Muscle of leg (tissue), 11 donors: ENCODE data around the gene NDUFV2. TPM values are rescaled to one million over a fixed set of nuclear protein-coding genes. Genes with fewer than 3 reads are reported as not detected.

ENCODE experiments used
- DNase-seq: peaks from one replicate; pipeline ENCODE4 v3.0.0; 2013
- H3K27ac ChIP-seq: one replicate; pipeline ENCODE4 v1.5.1; 2013; ENCODE audit warnings: mild to moderate bottlenecking, low read length, control low read depth
- H3K27me3 ChIP-seq: one replicate; pipeline ENCODE4 v1.6.1; 2013; ENCODE audit warnings: low read length; ENCODE audit not compliant: control insufficient read depth, insufficient read depth
- H3K36me3 ChIP-seq: one replicate; pipeline ENCODE4 v1.6.1; 2013; ENCODE audit warnings: low read length; ENCODE audit not compliant: control insufficient read depth, insufficient read depth
- H3K4me1 ChIP-seq: one replicate; pipeline ENCODE4 v1.6.1; 2013; ENCODE audit warnings: low read length; ENCODE audit not compliant: control insufficient read depth, insufficient read depth
- H3K4me3 ChIP-seq: one replicate; pipeline ENCODE4 v1.5.1; 2013; ENCODE audit warnings: low read length, control low read depth
- H3K9me3 ChIP-seq: replicated peaks from 2 replicates; pipeline ENCODE4 v1.6.1; 2013; ENCODE audit warnings: low read depth, low read length; ENCODE audit not compliant: control insufficient read depth
- whole genome bisulfite sequencing: methylation state at CpG from one replicate; pipeline ENCODE4 v1.1.5; 2013; ENCODE audit warnings: missing lambda C conversion rate; ENCODE audit not compliant: insufficient coverage; 5-methylcytosine and 5-hydroxymethylcytosine counted together
- polyA plus RNA-seq, 8 donors: library from polyadenylated mRNA; unstranded; fragments of 120-200 nt; gene quantifications; one replicate each; pipeline versions ENCODE4 v1.2.1 to v1.2.3, GENCODE V29; 2013; ENCODE audit warnings: inconsistent platforms in 1 of 8, low replicate concordance in 1 of 8; ENCODE audit not compliant: insufficient read length in 8 of 8, insufficient read depth in 1 of 8
- total RNA-seq: library from RNA; stranded (reverse); fragments of 120-200 nt; gene quantifications from one replicate; pipeline ENCODE4 v1.2.4, GENCODE V29; 2013

The NDUFV2 gene
- total and polyA plus RNA-seq, 9 donors, result 68.5 to 155 (median 92.4) TPM

DNA sequence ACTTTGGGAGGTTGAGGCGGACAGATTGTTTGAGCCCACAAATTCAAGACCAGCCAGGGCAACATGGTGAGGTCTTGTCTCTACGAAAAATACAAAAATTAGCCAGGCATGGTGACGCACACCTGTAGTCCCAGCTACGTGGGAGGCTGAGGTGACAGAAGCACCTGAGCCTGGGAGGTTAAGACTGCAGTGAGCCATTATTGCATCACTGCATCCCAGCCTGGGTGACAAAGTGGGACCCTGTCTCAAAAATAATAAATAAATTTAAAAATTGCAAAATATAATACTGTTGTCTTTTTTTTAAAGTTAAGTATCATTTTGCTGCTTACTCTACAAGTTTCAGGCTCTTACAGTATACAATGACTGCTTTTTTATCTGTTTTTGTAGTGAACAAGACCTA lies 30.1 kb downstream of the NDUFV2 start:
- H3K4me3 ChIP-seq, result no peak overlapping the region
- H3K9me3 ChIP-seq, result no peaks in the 10 kb centered on the region
- H3K27ac ChIP-seq, result no peak overlapping the region
- H3K36me3 ChIP-seq, result peaks cover 23% of the 10 kb centered on the region
- H3K27me3 ChIP-seq, result no peaks in the 10 kb centered on the region
- no peak for DNase-seq
- 92% methylated on average over 4 of the region's 4 CpGs for WGBS
- peaks cover 8% of the 10 kb centered on the region for H3K4me1 ChIP-seq

DNA sequence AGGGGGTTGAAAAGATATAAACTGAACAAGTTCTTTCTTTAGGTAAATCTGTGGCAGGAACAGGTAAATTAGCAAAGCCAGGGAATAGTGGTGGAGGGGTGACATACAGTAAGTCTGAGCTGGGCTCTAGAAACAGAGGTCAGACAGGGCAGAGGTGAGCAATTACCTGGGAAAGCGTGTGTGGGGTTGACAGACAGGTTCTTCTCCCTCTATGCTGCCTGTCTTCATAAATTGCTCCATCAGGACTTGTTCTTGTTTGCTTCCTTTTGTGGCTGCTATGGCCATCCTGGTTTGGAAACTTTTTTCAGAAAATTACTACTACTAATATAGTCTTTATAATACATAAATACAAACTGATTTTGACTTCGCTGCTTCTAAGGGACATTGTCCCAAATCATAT lies 30.7 kb downstream of the NDUFV2 start:
- H3K27me3 ChIP-seq, result no peaks in the 10 kb centered on the region
- no CpG with 5 or more reads among the region's 2 CpGs for WGBS
- no peaks in the 10 kb centered on the region for H3K9me3 ChIP-seq
- H3K27ac ChIP-seq, result no peak overlapping the region
- H3K4me1 ChIP-seq, result peaks cover 12% of the 10 kb centered on the region
- H3K36me3 ChIP-seq, result peaks cover 22% of the 10 kb centered on the region
- H3K4me3 ChIP-seq, result no peak overlapping the region
- DNase-seq, result no peak

DNA sequence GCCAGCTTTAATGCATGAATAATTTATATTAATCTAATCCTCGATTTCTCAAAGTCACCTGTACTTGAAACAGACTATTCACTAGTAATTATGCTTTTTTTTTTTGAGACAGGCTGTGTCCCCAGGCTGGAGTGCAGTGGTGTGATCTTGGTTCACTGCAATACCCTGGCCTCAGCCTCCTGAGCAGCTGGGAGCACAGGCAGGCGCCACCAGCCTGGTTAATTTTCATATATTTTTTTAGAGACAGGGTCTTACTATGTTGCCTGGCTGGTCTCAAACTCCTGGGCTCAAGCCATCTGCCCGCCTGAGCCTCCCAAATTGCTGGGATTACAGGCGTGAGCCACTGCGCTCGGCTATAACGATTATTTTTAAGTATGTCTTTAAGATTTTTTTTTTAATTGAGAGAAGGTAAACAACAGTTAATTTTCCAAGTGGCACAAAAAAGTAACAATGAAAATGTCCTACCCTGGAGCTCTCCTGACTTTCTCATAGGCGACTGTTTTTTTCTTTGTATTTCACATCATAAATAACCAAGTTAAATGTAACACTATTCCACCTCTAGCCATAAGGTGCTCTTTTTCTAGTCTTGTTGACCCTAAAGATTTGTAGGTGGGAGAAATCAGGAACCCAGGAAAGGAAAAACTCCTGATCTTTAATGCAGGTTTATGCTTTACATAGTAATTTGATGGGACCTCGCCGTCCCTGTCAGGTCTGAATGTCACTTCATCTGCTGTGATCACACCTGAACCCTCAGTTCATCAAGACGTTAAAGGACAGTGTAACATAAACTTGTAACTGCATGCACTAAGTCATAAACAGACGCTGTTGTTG lies 32.8 kb downstream of the NDUFV2 start:
- Histone ChIP-seq H3K9me3 (no peaks in the 10 kb centered on the region), H3K36me3 (peaks cover 14% of the 10 kb centered on the region), H3K27me3 (no peaks in the 10 kb centered on the region), H3K4me1 (peaks cover 14% of the 10 kb centered on the region), H3K4me3 (peak overlapping the region; percentile 90), H3K27ac (peak overlapping the region; percentile 95)
- WGBS, result 19% methylated on average over 4 of the region's 12 CpGs
- no peak for DNase-seq

DNA sequence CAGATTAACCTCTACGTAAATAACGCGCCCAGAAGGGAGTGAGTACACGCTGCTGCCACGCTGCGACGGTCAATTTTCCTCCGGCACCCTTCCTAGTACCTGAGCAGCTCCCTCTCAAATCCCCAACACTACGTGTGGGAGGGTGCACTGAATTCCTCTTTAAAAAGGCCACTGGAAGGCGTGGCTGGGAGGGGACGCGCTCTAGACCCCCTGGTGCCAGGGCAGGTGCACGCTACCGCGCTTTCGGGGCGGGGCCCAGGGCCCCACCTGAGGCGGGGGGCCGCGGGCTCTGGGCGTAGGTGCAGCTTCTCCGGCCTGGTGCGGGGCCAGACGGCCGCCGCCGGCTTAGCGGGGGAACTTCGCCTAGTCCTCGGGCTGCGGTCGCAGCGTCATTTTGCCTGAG lies 33.4 kb downstream of the NDUFV2 start:
- no peaks in the 10 kb centered on the region for H3K9me3 ChIP-seq
- H3K4me1 ChIP-seq, result peaks cover 14% of the 10 kb centered on the region
- DNase-seq, result no peak
- H3K27me3 ChIP-seq, result no peaks in the 10 kb centered on the region
- under 1% methylated on average over 32 of the region's 33 CpGs for WGBS
- peak overlapping the region; percentile 90 for H3K4me3 ChIP-seq
- H3K36me3 ChIP-seq, result peaks cover 14% of the 10 kb centered on the region
- peak overlapping the region; percentile 95 for H3K27ac ChIP-seq

DNA sequence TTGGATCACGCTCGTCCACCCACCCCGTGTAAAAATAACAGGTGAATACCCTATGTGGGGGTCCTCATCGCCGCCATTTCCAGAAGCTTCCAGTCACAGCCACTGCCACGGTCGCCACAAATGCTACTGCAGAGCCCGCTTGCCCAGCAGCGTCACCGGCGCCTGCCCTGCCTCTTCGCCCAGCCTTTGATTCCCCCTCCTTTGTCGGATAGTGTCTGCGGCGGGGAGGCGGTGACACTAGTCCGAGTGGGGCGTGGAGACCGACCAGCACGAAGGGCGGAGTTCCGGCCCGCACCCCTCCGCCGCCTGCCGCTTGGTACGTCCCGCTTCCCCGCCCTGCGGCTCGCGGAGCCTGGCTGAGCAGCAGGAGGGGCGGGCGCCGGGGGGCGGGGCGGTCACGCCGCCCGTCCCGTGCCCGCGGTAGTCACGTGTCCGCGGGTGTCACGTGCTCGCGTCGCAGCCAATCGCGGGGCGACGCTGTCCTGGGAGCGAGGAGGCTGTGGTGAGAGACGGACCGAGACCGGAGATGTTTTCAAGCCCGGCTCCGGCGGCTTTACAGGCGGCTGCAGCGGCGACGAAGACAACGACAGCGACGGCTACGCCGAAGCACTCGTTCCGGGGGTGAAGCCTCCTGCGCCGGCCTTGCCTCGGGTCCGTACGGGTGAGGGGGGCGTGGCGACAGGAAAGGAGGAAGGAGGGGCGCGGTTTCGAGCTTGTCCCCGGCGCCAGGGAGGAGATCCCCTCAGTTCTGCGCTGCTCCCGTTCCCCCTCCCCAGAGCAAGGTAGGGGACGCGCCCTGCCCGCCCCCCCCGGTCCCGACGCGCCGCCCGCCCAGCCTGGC lies 34.0 kb downstream of the NDUFV2 start, which contains the start of gene ANKRD12:
Gene ANKRD12, plus strand, starts transcription at position 467 of the 841 bp plus-strand sequence. CDS start 45,652 bp downstream, outside the sequence.
- Histone ChIP-seq H3K27me3 (no peaks in the 10 kb centered on the region), H3K27ac (peak within 1 kb of the TSS; percentile 96), H3K4me1 (peaks cover 14% of the 10 kb centered on the region), H3K9me3 (no peaks in the 10 kb centered on the region), H3K36me3 (peaks cover 14% of the 10 kb centered on the region), H3K4me3 (peak within 1 kb of the TSS; percentile 90)
- peak; percentile 99 for DNase-seq
- WGBS, result under 1% methylated on average over 78 of the region's 95 CpGs

DNA sequence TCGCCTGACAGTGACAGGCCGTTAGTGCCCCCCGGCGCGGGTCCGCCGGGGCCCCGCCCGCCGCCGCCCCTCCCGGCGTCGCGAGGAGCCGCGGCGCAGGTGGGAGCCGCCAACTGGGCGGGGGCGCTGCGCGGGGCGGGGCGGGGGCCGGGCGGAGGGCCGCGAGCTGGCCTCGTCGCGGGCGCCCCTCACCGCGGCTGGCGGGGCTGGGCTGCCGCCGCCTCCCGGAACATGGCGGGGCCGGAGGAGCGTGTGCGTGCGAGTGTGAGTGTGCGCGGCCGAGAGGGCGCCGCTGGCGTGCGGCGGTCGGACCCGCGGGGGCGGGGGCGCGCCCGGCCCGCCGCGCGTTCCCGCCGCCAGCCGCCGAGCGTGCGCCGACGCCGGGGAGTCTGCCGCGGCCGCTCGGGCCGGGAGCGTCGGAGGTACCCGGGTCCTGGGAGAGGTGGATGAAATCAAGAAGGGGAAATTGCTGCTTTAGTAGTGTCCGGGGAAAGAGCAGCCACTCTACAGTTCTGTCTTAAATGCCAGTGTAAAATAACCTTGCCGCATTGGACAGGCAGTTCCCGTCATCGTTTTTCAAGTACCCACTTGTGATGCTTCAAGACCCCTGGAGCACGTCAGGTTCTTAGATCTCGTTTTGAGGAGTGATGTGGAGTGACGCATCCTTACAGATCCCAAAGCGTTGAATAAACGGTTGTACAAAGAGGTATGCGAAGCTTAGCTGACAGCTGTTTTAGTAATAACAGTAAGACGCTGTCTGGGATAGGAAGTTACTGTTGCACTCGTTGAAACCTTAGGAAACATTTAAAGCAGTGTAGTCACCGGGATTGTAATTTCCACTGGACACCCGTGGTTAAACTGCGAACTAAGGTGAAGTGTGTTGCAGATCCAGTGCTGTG lies 34.9 kb downstream of the NDUFV2 start:
- DNase-seq, result peak; percentile 89
- H3K36me3 ChIP-seq, result peaks cover 13% of the 10 kb centered on the region
- no peaks in the 10 kb centered on the region for H3K9me3 ChIP-seq
- no peaks in the 10 kb centered on the region for H3K27me3 ChIP-seq
- peak overlapping the region; percentile 60 for H3K4me3 ChIP-seq
- WGBS, result under 1% methylated on average over 90 of the region's 95 CpGs
- H3K4me1 ChIP-seq, result peaks cover 14% of the 10 kb centered on the region
- H3K27ac ChIP-seq, result peak overlapping the region; percentile 96

DNA sequence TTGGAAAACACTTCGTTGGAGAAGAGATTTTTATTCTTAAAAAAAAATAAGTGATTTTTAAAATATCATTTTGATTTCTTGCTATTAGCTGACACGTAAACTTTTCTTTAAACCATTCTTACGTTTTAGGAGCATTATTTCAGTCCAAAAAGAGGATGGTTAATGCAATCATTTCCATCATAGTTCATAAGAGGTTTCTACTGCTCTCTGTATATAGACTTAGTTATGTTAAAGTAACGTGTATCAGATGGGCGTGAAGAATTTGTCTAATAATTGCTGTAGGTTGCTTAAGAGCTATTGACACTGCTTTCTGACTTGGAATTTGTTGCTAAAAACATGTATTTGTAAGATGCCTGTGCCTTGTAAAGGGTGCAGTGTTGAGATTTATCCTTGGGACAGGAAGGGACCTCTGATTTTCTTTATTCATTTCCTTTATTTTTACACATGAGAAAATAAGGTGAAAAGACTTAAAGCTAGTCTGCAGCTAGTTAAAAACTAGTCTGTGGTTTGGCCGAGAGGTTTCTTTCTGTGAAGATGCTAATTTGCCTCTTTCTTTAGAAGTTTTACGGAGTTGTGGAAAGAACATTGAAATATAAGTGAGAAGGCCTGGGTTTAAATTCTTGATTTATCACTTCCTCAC lies 37.0 kb downstream of the NDUFV2 start:
- Histone ChIP-seq H3K4me3 (no peak overlapping the region), H3K4me1 (peaks cover 14% of the 10 kb centered on the region), H3K9me3 (no peaks in the 10 kb centered on the region), H3K27me3 (no peaks in the 10 kb centered on the region), H3K27ac (peak overlapping the region; percentile 32), H3K36me3 (peaks cover 3% of the 10 kb centered on the region)
- DNase-seq, result no peak
- WGBS, result no CpG with 5 or more reads among the region's 7 CpGs

DNA sequence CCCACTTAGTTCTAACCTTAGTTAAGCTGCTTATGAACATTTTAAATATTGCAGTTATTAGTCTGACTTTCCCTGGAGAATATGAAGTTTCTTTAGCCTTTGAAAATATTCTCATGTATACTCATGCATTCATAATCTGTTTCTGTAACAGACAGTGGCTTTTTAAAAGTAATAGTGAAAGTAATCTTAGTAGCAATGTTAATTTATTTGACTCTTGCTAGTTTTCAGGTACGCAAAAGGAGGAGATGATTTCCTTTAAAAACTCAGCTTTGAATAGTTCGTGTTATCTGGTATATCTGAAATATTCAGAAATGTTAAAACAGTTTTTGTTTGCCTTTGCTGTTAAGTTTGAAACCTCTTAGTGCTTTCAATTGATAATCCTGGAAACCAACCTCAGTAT lies 37.9 kb downstream of the NDUFV2 start:
- H3K36me3 ChIP-seq, result peaks cover 3% of the 10 kb centered on the region
- no peak overlapping the region for H3K4me3 ChIP-seq
- H3K27ac ChIP-seq, result no peak overlapping the region
- no CpG with 5 or more reads among the region's 2 CpGs for WGBS
- no peaks in the 10 kb centered on the region for H3K9me3 ChIP-seq
- H3K27me3 ChIP-seq, result no peaks in the 10 kb centered on the region
- H3K4me1 ChIP-seq, result peaks cover 12% of the 10 kb centered on the region
- DNase-seq, result no peak

DNA sequence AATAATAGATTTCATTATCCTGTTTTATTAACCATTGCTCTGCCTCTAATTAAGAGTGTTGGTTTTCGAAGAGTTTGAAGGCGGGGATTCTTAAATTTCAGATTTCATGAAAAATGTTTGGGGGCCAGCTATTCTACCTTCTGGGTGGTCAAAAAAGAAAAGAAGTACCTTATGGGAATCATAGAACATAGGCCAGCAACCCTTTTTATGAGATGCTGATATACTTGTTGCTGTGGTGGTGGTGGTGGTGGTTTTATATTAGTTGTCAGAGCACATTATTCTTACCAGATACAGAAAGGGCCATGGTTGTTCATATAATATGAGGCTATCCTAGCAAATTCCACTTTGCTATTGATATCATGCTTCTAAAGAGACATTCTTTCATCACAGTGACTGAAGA lies 38.5 kb downstream of the NDUFV2 start:
- H3K27me3 ChIP-seq, result no peaks in the 10 kb centered on the region
- H3K9me3 ChIP-seq, result no peaks in the 10 kb centered on the region
- peaks cover 7% of the 10 kb centered on the region for H3K4me1 ChIP-seq
- no CpG with 5 or more reads among the region's 2 CpGs for WGBS
- no peak for DNase-seq
- no peak overlapping the region for H3K4me3 ChIP-seq
- no peak overlapping the region for H3K27ac ChIP-seq
- H3K36me3 ChIP-seq, result no peaks in the 10 kb centered on the region
